ENCODE measurements around the gene HAPSTR1.
"Not testable (repeated sequence)": the region's sequence is repeated elsewhere in the genome, so short reads cannot be mapped to it uniquely, and the experiment has no call there.

Gene HAPSTR1

GRCh38 chr16:9072806-9073341, 18.6 kb upstream of the HAPSTR1 start:
- DNase-seq: peak; percentile 64

DNA sequence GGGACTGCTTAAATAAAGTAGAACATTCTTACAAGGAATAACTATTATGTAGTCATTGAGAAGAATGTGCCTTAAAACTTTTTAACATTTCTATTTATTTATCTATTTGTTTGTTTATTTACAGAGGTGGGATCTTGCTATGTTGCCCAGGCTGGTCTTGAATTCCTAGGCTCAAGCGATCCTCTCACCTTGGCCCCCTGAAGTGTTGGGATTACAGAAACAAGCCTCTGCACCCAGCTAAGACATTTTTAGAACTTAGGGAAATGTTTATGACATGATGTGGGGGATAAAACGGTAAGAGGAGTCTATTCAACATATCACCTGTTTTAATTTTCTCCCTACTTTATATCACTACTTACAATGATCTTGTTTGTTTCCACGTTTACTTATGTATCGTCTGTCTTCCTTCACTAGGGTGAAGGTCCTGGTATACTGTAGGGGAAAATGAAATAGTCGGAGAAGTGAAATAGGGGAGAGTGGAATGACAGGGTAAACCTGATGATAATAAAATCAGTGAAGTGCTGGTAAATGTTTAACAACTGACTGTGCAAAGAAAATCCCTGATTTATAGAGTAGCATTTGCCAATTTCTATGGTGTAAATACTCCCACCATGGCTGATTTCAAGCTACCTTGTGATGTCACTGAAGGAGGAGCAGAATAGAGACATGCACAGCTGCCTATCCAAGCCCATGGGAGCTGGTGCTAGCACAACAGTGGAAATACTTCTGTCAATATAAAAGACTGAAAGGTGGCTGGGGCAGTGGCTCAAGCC, 16.0 kb upstream of the HAPSTR1 start:
- DNase-seq: no peak

GRCh38 chr16:9077091-9077809, 14.2 kb upstream of the HAPSTR1 start:
- peak; percentile 68 for DNase-seq

- DNase-seq: peak; percentile 58
Observed at GRCh38 chr16:9078467-9079429, 12.7 kb upstream of the HAPSTR1 start.

- DNase-seq: no peak
Observed at GRCh38 chr16:9079430-9079812, 12.0 kb upstream of the HAPSTR1 start.

GRCh38 chr16:9081158-9081557, 10.3 kb upstream of the HAPSTR1 start:
- DNase-seq: no peak

DNA sequence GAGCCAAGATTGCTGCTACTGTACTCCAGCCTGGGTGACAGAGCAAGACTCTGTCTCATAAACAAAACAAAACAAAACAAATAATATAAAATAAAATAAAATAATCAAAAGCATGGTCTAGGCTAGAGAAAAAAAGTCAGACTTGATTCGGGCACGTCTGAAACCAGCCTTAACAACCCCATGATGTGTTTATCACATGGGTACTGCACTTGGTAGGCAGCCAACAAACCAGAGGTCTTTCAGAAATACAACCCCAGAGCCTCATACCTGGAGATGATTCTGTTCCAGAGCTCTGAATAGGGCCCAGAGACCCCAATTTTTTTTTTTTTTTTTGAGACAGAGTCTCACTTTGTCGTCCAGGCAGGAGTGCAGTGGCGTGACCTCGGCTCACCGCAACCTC, 9.6 kb upstream of the HAPSTR1 start:
- DNase-seq: no peak

GRCh38 chr16:9082422-9082821, 9.0 kb upstream of the HAPSTR1 start:
- no peak for DNase-seq

- not testable (repeated sequence) for DNase-seq
Observed at GRCh38 chr16:9087733-9088132, 3.7 kb upstream of the HAPSTR1 start.

GRCh38 chr16:9088848-9089247, 2.6 kb upstream of the HAPSTR1 start:
- DNase-seq: no peak

DNA sequence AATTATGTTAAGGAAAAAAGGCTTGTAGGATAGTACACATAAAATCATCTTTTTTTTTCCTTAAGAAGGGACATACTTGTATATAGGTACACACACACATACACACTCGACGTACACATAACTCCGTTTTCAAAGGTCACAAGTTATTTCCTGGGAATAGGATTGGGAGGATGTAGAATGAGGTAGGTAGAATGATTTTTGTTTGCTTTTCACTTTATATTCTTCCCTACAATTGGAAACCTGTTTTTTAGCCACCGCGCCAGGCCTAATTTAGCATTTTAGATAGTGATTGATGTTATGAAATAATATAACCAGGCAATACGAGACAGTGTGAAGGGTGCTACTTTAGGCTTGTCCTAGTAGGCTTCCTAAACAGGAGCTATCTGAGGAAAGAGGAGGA, 1.8 kb upstream of the HAPSTR1 start:
- no peak for DNase-seq

- DNase-seq: peak; percentile 60
Observed at GRCh38 chr16:9090101-9090959, 1.1 kb upstream of the HAPSTR1 start.

DNA sequence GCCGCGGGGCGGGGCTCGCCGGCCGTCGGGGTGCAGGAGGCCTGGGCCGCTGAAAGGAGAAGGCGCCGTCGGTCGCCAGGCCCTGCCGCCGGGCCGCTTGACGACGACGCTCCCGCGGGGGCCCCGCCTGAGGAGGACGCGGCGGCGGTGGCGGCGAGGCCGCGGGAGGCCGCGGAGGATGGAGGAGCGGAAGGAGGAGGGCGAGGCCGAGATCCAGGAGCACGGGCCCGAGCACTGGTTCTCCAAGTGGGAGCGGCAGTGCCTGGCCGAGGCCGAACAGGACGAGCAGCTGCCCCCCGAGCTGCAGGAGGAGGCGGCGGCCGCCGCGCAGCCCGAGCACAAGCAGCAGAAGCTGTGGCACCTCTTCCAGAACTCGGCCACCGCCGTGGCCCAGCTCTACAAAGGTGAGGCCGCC, 430 bp downstream of the HAPSTR1 start:
- peak; percentile 58 for DNase-seq

- peak; percentile 71 for DNase-seq
Observed at GRCh38 chr16:9092282-9092977, 986 bp downstream of the HAPSTR1 start.

DNA sequence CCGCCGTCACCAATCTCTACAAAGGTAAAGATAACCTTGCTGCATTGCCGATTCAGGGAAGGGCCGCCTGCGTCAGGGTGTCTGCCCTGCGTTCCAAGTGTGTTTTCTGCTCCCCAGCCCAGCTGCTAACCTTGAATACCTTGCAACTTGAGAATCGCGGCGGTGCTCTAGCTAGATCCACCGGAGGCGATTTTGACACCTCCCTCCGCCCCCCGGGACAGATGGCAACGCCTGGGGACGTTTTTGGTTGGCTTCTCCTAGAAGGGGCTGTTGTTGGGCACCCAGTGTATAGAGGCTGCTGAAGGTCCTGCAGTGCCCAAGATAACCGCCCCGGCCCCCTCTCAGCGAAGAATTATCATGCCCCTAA, 1.5 kb downstream of the HAPSTR1 start:
- peak; percentile 54 for DNase-seq

DNA sequence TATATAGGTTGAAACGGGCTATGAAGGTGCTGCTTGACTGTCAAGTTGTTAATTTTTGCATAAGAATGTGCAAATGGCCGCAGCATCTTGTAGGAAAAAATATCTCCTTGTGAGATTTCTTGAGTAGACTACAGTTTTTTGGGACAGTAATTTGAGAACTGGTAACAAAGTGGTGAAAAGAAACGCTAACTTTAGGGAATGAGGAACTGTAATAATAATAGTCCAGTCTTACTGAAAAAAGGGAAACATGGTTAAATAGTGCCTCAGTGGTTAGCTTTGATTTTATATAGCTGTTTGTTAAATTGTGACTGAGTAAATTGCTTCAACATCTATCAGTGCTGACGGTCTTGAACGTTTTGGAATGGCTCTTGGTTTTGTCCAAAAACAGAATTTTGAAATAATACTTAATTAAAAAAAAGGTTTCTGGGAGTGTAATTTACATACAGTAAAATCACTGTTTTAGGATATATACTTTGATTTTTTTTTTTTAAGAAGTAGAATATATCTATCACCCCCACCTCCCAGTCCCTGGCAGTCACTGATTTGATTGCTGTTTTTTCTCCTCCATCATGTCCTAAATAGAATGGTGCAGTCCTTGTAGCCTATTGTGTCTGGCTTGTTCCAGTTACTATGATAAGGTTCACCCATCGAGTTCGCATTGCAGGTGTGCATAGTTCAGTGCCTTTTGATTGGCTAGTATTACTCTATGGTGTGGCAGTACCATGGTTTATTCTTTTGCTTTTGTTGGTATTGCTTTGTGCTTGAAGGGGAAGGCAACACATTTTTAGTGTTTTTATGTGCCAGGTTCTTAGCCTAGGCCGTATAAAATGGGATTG, 2.8 kb downstream of the HAPSTR1 start:
- no peak for DNase-seq

- DNase-seq: no peak
Observed at GRCh38 chr16:9095171-9095570, 3.7 kb downstream of the HAPSTR1 start.

DNA sequence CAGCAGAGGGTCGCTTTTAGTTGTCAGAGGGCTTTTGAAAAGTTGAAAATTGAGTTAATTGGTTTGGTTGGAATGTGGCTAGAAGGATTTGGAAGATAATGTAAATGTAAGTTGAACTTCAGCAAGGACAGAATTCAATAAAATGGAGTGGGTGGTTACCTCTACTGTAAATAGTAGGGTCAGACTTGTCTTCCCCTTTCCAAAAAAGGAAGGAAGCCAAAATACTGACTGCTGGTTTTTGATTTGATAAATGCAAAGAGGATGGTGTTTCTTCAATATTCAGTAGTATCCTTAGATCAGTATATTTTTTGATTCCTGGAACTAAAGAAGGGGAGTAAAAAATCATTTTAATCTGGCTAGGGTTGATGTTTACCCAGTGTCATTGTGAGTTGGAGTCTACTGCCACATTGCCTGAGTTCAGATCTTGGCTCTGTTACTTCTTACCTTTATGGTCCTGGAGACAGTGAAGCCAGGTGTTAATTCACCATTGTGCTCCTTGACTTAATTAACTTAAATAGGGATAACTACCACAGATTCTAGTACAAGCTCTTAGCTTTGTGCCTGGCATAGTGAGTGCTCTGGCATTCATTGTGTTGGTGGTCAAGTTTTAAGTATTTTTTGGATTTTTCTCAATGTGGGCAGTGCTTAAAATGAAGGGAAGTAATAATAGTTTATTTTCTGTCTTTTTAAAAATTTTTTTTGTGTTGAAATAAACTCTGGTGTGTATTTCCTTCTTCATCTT, 4.4 kb downstream of the HAPSTR1 start:
- DNase-seq: no peak

- no peak for DNase-seq
Observed at GRCh38 chr16:9096416-9096952, 5.0 kb downstream of the HAPSTR1 start.

Data from stimulated activated CD8-positive, alpha-beta memory T cell treated with anti-CD3 and anti-CD28 coated beads, Interleukin-4, amount 100 ng/mL, for 48 hours (primary cell).